ENCODE measurements around the gene HDAC2. TPM values are rescaled to one million over a fixed set of nuclear protein-coding genes. Genes with fewer than 3 reads are reported as not detected.

Gene HDAC2
- total RNA-seq, 1 experiment from 2014 or later = 321 TPM

- TF ChIP-seq USF1 (CRISPR knock-in tag; IDR thresholded peaks at IDR 0.05) (no peak), STAT6 (CRISPR knock-in tag; conservative IDR thresholded peaks at IDR 0.05; ENCODE audit: low read depth) (no peak), TCF7 (CRISPR knock-in tag; IDR thresholded peaks at IDR 0.05; ENCODE audit: low read depth) (no peak), NFE2L1 (CRISPR knock-in tag; IDR thresholded peaks at IDR 0.05) (no peak)
Measured at GRCh38 chr6:113907102-113907815, 63.7 kb downstream of the HDAC2 start (continued).

- CTCF ChIA-PET = no interaction called here
- Mint-ChIP-seq H3K36me3 (no peaks in the 10 kb centered on the region), H3K4me1 (peaks cover 7% of the 10 kb centered on the region; the same call in 1 of the 2 replicates), H3K27me3 (ENCODE audit: low read depth) (no peaks in the 10 kb centered on the region; the same call in 1 of the 2 replicates), H3K4me3 (no peak overlapping the region), H3K27ac (no peak overlapping the region), H3K9me3 (no peaks in the 10 kb centered on the region)
- ATAC-seq (no peak), DNase-seq (ENCODE audit: low spot score) (no peak)
- POLR2A ChIA-PET = no interaction called here
- TF ChIP-seq JAZF1 (CRISPR knock-in tag; IDR thresholded peaks at IDR 0.05) (no peak), ZNF671 (CRISPR knock-in tag; IDR thresholded peaks at IDR 0.05) (no peak), TCF7 (CRISPR knock-in tag; IDR thresholded peaks at IDR 0.05; ENCODE audit: low read depth) (no peak), EMX1 (CRISPR knock-in tag; IDR thresholded peaks at IDR 0.05) (no peak), ZBTB43 (CRISPR knock-in tag; IDR thresholded peaks at IDR 0.05) (no peak), ZNF423 (CRISPR knock-in tag; IDR thresholded peaks at IDR 0.05) (no peak), CDX4 (CRISPR knock-in tag; IDR thresholded peaks at IDR 0.05; ENCODE audit: borderline replicate concordance) (no peak), FOXJ3 (CRISPR knock-in tag; IDR thresholded peaks at IDR 0.05; ENCODE audit: borderline replicate concordance) (no peak), NR3C1 (CRISPR knock-in tag; conservative IDR thresholded peaks at IDR 0.05; ENCODE audit: low read depth) (no peak), ZNF512 (CRISPR knock-in tag; IDR thresholded peaks at IDR 0.05; ENCODE audit: borderline replicate concordance) (no peak), AFF4 (CRISPR knock-in tag; IDR thresholded peaks at IDR 0.05; ENCODE audit: borderline replicate concordance) (no peak), NR2C2 (CRISPR knock-in tag; IDR thresholded peaks at IDR 0.05) (no peak), PRDM15 (CRISPR knock-in tag; IDR thresholded peaks at IDR 0.05) (no peak), RELA (CRISPR knock-in tag; IDR thresholded peaks at IDR 0.05; ENCODE audit: borderline replicate concordance) (no peak), E2F5 (CRISPR knock-in tag; IDR thresholded peaks at IDR 0.05) (no peak)
Measured at GRCh38 chr6:113903666-113904330, 67.2 kb downstream of the HDAC2 start.

All from WTC11 (cell line).